ENCODE data around the gene PNMA6A.
"Not testable (repeated sequence)": the region's sequence is repeated elsewhere in the genome, so short reads cannot be mapped to it uniquely, and the experiment has no call there.

The PNMA6A gene

DNA sequence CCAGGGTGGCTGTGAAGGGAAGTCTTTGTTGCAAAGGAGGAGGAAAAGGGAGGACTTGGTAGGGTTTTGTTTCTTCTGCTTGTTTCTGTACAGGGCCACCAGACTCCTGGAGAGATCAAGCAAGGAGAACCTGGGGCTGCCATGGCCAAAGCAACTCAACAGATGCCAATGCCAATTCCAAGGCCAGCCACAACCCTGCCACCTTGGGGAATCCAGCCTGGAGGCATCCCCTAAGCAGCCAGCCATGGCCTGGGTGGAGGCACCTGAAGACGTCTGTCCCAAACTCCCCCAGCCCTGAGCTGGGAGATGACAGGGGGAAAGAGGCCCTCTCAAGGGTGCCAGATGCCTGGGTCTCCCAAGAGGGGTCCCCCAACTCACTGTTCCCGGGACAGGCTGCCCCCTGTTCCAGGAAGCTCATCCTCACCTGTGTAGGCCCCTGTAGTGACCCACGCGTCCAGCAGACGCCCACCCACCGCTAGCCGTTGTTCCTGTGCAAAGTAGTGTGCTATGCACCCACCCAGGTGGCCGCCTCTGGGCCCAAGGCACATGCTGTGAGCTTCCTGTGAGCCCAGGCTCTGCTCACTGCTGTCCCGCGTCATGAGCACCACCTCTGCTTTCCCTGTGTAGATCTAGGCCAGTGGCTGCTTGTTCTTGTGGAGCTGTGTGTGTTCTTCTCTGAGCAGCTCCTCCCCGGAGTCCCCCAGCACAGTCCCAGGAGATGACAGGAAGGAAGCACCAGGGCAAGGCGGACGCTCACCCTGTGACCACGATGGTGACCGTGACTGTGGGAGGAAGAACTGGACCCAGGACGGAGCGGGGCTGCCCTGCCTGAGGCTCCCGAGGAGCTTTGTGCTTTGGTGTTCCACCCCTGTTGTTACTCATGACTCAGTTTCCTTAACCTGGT is 12.8 kb upstream of the PNMA6A start:
- H3K4me1 ChIP-seq (ENCODE audit: control insufficient read depth, insufficient read depth, low read length), result peaks cover 26% of the 10 kb centered on the region
- DNase-seq (ENCODE audit: low read depth), result no peak
- no peaks in the 10 kb centered on the region for H3K9me3 ChIP-seq (ENCODE audit: control insufficient read depth, low read length)
- peaks cover 34% of the 10 kb centered on the region for H3K27me3 ChIP-seq (replicated peaks; ENCODE audit: control insufficient read depth, insufficient read depth, low read length)
- H3K4me3 ChIP-seq (ENCODE audit: low read length), result no peak overlapping the region
- no peaks in the 10 kb centered on the region for H3K36me3 ChIP-seq (ENCODE audit: control insufficient read depth, insufficient read depth, low read length, severe bottlenecking)
- no peak overlapping the region for H3K9ac ChIP-seq (ENCODE audit: low read length)

DNA sequence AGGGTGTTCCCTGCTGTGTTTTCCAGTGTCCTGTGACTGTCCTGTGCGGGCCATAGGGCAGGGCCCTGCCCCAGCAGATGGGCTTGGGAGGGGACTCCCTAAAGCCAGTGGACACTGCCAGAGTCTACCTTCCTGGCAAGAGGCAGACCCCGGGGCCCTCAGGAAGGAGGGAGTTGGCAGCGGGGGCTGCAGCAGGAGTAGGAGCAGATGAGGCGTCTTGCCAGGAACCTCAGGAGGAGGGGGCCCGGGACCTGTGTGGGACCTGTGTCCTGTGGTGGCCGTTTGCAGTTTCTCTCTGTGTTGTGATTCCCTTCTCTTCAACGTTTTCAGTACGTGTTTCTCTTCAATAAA is 12.2 kb upstream of the PNMA6A start:
- Histone ChIP-seq H3K9me3 (ENCODE audit: control insufficient read depth, low read length) (no peaks in the 10 kb centered on the region), H3K9ac (ENCODE audit: low read length) (no peak overlapping the region), H3K36me3 (ENCODE audit: control insufficient read depth, insufficient read depth, low read length, severe bottlenecking) (no peaks in the 10 kb centered on the region), H3K27me3 (replicated peaks; ENCODE audit: control insufficient read depth, insufficient read depth, low read length) (peaks cover 28% of the 10 kb centered on the region), H3K4me1 (ENCODE audit: control insufficient read depth, insufficient read depth, low read length) (peaks cover 26% of the 10 kb centered on the region), H3K4me3 (ENCODE audit: low read length) (no peak overlapping the region)
- no peak for DNase-seq (ENCODE audit: low read depth)

DNA sequence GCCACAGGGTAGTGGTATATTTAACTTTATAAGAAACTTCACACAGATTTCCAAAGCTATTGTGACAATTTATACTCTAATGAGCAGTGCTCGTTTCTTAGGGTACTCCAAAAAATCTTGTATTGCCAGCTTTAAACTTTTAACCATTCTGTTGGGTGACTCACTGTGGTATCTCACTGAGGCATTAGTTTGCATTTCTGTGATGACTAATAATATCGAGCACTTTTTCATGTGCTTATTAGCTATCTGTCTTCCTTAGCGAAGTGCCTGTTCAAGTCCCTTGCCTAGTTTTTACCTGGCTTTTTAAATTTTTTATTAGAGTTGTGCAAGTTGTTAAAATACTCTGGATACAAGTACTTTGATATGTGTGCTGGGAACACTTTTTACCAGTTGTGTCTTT is 10.5 kb upstream of the PNMA6A start:
- H3K9me3 ChIP-seq (ENCODE audit: control insufficient read depth, low read length), result no peaks in the 10 kb centered on the region
- peak; percentile 31 for DNase-seq (ENCODE audit: low read depth)

DNA sequence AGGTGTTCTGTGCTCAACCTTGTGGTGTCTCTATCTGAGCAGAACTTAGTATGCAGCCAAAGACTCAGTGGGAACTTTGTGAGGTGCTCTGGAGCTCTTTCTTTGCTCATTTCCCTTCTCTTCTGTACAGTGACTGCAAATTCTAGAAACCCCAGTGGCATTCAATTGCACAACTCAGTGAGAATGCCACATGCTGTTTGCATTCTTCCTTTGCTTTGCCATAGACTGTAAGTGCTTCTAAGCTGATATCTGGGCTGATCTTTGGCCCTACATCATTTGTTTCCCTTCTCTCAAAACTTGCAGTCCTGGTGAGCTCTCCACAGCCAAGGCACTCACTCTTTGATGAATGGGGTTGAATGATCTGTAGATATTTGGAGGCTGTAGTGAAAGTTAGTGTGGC is 8.9 kb upstream of the PNMA6A start:
- no peak overlapping the region for H3K9ac ChIP-seq (ENCODE audit: low read length)
- peaks cover 9% of the 10 kb centered on the region for H3K27me3 ChIP-seq (replicated peaks; ENCODE audit: control insufficient read depth, insufficient read depth, low read length)
- H3K36me3 ChIP-seq (ENCODE audit: control insufficient read depth, insufficient read depth, low read length, severe bottlenecking), result no peaks in the 10 kb centered on the region
- no peaks in the 10 kb centered on the region for H3K9me3 ChIP-seq (ENCODE audit: control insufficient read depth, low read length)
- DNase-seq (ENCODE audit: low read depth), result peak; percentile 58
- no peak overlapping the region for H3K4me3 ChIP-seq (ENCODE audit: low read length)
- H3K4me1 ChIP-seq (ENCODE audit: control insufficient read depth, insufficient read depth, low read length), result peaks cover 26% of the 10 kb centered on the region

More for the DNA sequence above, 10.5 kb upstream of the PNMA6A start:
- Histone ChIP-seq H3K9ac (ENCODE audit: low read length) (no peak overlapping the region), H3K36me3 (ENCODE audit: control insufficient read depth, insufficient read depth, low read length, severe bottlenecking) (no peaks in the 10 kb centered on the region), H3K4me1 (ENCODE audit: control insufficient read depth, insufficient read depth, low read length) (peaks cover 26% of the 10 kb centered on the region), H3K27me3 (replicated peaks; ENCODE audit: control insufficient read depth, insufficient read depth, low read length) (peaks cover 24% of the 10 kb centered on the region), H3K4me3 (ENCODE audit: low read length) (no peak overlapping the region)

GRCh38 chrX:153064061-153064460 is 8.2 kb upstream of the PNMA6A start:
- H3K9me3 ChIP-seq (ENCODE audit: control insufficient read depth, low read length), result no peaks in the 10 kb centered on the region
- H3K27me3 ChIP-seq (replicated peaks; ENCODE audit: control insufficient read depth, insufficient read depth, low read length), result peaks cover 4% of the 10 kb centered on the region
- H3K36me3 ChIP-seq (ENCODE audit: control insufficient read depth, insufficient read depth, low read length, severe bottlenecking), result no peaks in the 10 kb centered on the region
- no peak for DNase-seq (ENCODE audit: low read depth)
- no peak overlapping the region for H3K9ac ChIP-seq (ENCODE audit: low read length)
- H3K4me1 ChIP-seq (ENCODE audit: control insufficient read depth, insufficient read depth, low read length), result peaks cover 26% of the 10 kb centered on the region
- H3K4me3 ChIP-seq (ENCODE audit: low read length), result no peak overlapping the region

- no peaks in the 10 kb centered on the region for H3K27me3 ChIP-seq (replicated peaks; ENCODE audit: control insufficient read depth, insufficient read depth, low read length)
- H3K4me1 ChIP-seq (ENCODE audit: control insufficient read depth, insufficient read depth, low read length), result peaks cover 26% of the 10 kb centered on the region
- peak; percentile 8 for DNase-seq (ENCODE audit: low read depth)
- H3K9ac ChIP-seq (ENCODE audit: low read length), result no peak overlapping the region
- H3K36me3 ChIP-seq (ENCODE audit: control insufficient read depth, insufficient read depth, low read length, severe bottlenecking), result no peaks in the 10 kb centered on the region
- no peak overlapping the region for H3K4me3 ChIP-seq (ENCODE audit: low read length)
- H3K9me3 ChIP-seq (ENCODE audit: control insufficient read depth, low read length), result no peaks in the 10 kb centered on the region
Observed at GRCh38 chrX:153065389-153065788, 6.9 kb upstream of the PNMA6A start.

- not testable (repeated sequence) for DNase-seq (ENCODE audit: low read depth); H3K27me3 ChIP-seq (replicated peaks; ENCODE audit: control insufficient read depth, insufficient read depth, low read length); H3K36me3 ChIP-seq (ENCODE audit: control insufficient read depth, insufficient read depth, low read length, severe bottlenecking); H3K4me3 ChIP-seq (ENCODE audit: low read length); H3K9ac ChIP-seq (ENCODE audit: low read length); H3K9me3 ChIP-seq (ENCODE audit: control insufficient read depth, low read length)
- H3K4me1 ChIP-seq (ENCODE audit: control insufficient read depth, insufficient read depth, low read length), result peaks cover 24% of the 10 kb centered on the region
Observed at GRCh38 chrX:153066402-153066801, 5.9 kb upstream of the PNMA6A start.

GRCh38 chrX:153073331-153073730 is 1.1 kb downstream of the PNMA6A start:
- not testable (repeated sequence) for H3K4me1 ChIP-seq (ENCODE audit: control insufficient read depth, insufficient read depth, low read length); H3K4me3 ChIP-seq (ENCODE audit: low read length); H3K36me3 ChIP-seq (ENCODE audit: control insufficient read depth, insufficient read depth, low read length, severe bottlenecking); H3K27me3 ChIP-seq (replicated peaks; ENCODE audit: control insufficient read depth, insufficient read depth, low read length); DNase-seq (ENCODE audit: low read depth); H3K9me3 ChIP-seq (ENCODE audit: control insufficient read depth, low read length); H3K9ac ChIP-seq (ENCODE audit: low read length)

- no peaks in the 10 kb centered on the region for H3K36me3 ChIP-seq (ENCODE audit: control insufficient read depth, insufficient read depth, low read length, severe bottlenecking)
- H3K9me3 ChIP-seq (ENCODE audit: control insufficient read depth, low read length), result no peaks in the 10 kb centered on the region
- no peak overlapping the region for H3K9ac ChIP-seq (ENCODE audit: low read length)
- H3K27me3 ChIP-seq (replicated peaks; ENCODE audit: control insufficient read depth, insufficient read depth, low read length), result no peaks in the 10 kb centered on the region
- no peaks in the 10 kb centered on the region for H3K4me1 ChIP-seq (ENCODE audit: control insufficient read depth, insufficient read depth, low read length)
- no peak for DNase-seq (ENCODE audit: low read depth)
- H3K4me3 ChIP-seq (ENCODE audit: low read length), result no peak overlapping the region
Observed at GRCh38 chrX:153074262-153074899, 2.1 kb downstream of the PNMA6A start.

DNA sequence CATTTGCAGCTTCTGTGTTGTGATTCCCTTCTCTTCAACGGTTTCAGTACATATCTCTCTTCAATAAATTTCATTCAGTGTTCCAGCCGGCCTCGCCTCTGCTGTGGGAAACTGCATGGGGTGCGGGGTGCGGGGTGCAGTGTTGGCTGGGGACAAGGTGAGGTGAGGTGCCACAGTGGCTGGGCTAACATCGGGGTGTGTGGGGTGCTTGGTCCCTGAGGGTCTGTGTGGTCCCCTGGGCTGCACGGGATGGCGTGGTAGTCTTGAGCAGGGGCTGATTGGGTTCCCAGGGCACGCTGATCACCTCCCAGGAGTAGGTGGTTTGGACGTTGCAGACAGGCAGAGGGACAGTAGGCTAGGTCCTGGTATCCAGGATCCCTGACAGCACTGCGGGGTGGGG is 2.7 kb downstream of the PNMA6A start:
- no peaks in the 10 kb centered on the region for H3K4me1 ChIP-seq (ENCODE audit: control insufficient read depth, insufficient read depth, low read length)
- H3K9ac ChIP-seq (ENCODE audit: low read length), result no peak overlapping the region
- no peaks in the 10 kb centered on the region for H3K9me3 ChIP-seq (ENCODE audit: control insufficient read depth, low read length)
- DNase-seq (ENCODE audit: low read depth), result no peak
- H3K4me3 ChIP-seq (ENCODE audit: low read length), result no peak overlapping the region
- H3K36me3 ChIP-seq (ENCODE audit: control insufficient read depth, insufficient read depth, low read length, severe bottlenecking), result no peaks in the 10 kb centered on the region
- no peaks in the 10 kb centered on the region for H3K27me3 ChIP-seq (replicated peaks; ENCODE audit: control insufficient read depth, insufficient read depth, low read length)

DNA sequence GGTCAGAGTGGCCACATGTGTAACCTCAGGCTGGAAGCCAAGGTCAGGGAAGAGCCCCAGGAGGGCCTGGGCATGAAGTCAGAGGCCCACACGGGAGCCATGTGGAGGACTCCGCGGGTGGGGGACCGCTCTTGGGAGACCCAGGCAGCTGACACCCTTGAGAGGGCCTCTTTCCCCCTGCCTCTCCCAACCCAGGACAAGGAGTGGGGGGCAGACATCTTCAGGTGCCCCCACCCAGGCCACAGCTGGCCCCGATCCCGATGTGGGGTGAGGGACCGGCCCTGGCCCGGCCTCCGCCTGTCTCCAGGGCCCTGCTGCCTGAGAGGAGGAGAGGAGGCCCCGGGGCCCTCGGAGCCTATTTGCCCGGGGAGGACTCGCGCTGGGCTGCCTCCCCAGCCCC is 3.1 kb downstream of the PNMA6A start:
- Histone ChIP-seq H3K36me3 (ENCODE audit: control insufficient read depth, insufficient read depth, low read length, severe bottlenecking) (no peaks in the 10 kb centered on the region), H3K4me3 (ENCODE audit: low read length) (no peak overlapping the region), H3K9me3 (ENCODE audit: control insufficient read depth, low read length) (no peaks in the 10 kb centered on the region), H3K9ac (ENCODE audit: low read length) (no peak overlapping the region), H3K4me1 (ENCODE audit: control insufficient read depth, insufficient read depth, low read length) (no peaks in the 10 kb centered on the region), H3K27me3 (replicated peaks; ENCODE audit: control insufficient read depth, insufficient read depth, low read length) (no peaks in the 10 kb centered on the region)
- no peak for DNase-seq (ENCODE audit: low read depth)
